GM12874 (cell line): ENCODE results near the gene CCSAP.

ENCODE experiments used
- CTCF ChIP-seq: IDR thresholded peaks from 2 replicates; pipeline ENCODE4 v1.5.1; 2011; ENCODE audit warnings: low read depth, mild to moderate bottlenecking, control low read depth, low read length, moderate library complexity; ENCODE audit not compliant: insufficient read depth

Gene CCSAP

DNA sequence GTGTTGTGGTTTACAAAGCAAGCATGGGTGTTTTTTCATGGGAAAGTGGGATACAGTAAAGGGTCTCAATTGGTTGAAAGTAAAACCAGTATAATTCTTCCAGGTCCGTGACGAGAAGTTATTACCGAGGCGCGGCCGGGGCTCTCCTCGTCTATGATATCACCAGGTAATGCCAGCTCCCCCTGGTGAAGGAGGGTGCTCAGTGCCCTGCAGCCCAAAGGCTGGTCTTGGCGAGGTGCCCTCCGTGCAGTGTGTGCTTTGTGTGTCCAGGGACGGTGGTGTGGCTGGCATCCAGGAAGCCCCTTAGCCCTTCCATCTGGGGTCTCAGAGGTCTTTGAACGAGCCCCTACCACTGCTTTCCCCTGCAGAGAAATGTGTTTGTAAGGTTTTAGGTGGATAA is 47.1 kb downstream of the CCSAP start:
- TF ChIP-seq CTCF, result no peak

- TF ChIP-seq CTCF, result no peak
Measured at GRCh38 chr1:229293528-229294204, 49.2 kb downstream of the CCSAP start.

DNA sequence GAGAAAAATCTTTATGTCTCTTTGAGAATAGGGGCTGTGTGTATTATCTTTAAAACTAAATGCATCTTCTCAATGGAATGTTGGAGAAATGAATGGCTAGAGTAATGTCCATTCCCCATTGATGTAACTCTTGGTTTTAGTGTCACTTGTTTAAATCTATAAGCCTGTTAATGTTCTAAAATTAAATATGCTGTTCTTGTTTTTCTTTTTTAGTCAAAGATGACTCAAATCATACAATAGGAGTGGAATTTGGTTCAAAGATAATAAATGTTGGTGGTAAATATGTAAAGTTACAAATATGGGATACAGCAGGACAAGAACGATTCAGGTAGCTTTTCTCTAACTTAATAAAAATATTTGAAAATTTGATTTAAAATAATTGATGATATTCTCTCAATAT is 54.3 kb downstream of the CCSAP start:
- TF ChIP-seq CTCF, result no peak

DNA sequence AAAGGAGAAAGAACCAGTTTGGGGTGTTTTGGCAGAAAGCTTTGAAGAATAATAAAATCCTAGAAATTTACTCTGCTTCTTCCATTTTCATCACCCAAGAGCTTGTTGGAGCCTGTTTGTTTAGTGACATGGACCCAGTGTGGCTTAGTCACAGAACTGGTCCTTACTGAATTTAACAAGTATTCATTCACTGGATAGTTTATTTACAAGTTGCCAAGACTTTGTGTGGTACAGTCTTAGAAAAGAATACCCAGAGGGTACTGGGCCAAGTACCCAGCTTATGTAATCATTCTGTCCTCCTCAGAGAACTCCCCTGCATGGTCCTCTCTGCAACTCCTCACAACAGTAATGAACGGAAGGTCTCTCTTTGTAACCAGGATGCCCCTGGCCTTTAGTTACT is 55.6 kb downstream of the CCSAP start:
- TF ChIP-seq CTCF, result no peak

GRCh38 chr1:229286099-229286766 is 56.6 kb downstream of the CCSAP start:
- no peak for TF ChIP-seq CTCF

- TF ChIP-seq CTCF, result no peak
Measured at GRCh38 chr1:229285440-229285839, 57.4 kb downstream of the CCSAP start.

DNA sequence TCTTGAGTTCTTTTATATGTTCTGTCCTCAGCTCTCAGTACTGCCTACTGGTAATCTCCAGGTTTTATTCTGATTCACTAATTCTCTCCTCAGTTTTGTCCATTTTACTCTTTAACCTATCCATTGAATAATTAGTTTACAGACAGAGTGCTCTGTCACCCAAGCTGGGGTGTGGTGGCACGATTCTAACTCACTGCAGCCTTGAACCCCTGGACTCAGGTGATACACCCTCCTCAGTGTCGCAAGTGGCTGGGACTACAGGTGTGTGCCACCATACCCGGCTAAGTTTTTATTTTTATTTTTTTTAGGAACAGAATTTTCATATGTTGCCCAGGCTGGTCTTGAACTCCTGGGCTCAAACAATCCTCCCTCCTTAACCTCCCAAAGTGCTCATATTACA is 58.0 kb downstream of the CCSAP start:
- no peak for TF ChIP-seq CTCF
